Measurements from ENCODE around the gene PIF1.

DNA sequence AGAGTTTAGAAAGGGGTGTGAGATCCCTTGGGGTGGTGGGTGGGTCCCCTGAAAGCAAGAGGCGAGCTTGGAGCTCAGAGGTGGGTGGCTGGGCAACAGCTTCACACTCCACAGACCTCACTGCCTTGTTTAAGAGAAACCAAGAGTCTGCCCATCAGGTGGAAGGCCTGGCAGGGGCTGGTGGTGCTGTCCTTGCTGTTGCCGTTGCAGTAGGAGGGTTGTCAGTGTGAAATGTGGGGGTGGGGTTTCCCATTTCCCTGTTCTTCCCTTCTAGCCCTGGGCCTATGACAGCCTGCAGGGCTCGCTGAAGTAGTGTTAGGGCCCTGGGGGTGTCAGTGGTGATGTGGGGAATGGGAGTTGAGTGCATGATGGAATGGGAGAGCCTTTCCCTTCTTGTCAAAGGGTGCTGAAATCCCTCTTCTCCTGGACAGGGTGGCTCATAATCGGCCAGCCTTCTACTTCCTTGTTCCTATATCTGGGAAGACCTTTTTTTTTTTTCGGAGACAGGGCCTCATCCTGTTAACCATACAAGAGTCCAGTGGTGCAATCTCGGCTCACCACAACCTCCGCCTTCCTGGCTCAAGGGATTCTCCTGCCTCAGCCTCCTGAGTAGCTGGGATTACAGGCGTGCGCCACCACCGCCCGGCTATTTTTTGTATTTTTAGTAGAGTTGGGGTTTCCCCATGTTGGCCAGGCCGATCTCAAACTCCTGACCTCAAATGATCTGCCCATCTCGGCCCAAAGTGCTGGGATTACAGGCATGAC lies 20.6 kb upstream of the PIF1 start:
- TF ChIP-seq ZNF274 (IDR thresholded peaks at IDR 0.05; ENCODE audit: low read depth, low read length) = no peak
- no peak for TF ChIP-seq YY1 (IDR thresholded peaks at IDR 0.05; ENCODE audit: insufficient read depth, insufficient read length)
- TF ChIP-seq SUZ12 (IDR thresholded peaks at IDR 0.05; ENCODE audit: extremely low read depth, insufficient read depth, insufficient read length) = no peak

All from NT2/D1 (cell line).